Activated CD8-positive, alpha-beta memory T cell treated with anti-CD3 and anti-CD28 coated beads, Interleukin-2, amount 50 U/mL, for 1 hour (primary cell): ENCODE measurements around the gene TEX54.
A peak's percentile ranks its signal among the peaks of the same experiment; 100 is the strongest.
"Not testable (repeated sequence)": the region's sequence is repeated elsewhere in the genome, so short reads cannot be mapped to it uniquely, and the experiment has no call there.

ENCODE experiments used
- DNase-seq: peaks from one replicate; pipeline ENCODE4 v3.0.0-alpha.2; 2020; ENCODE audit errors: extremely low read depth

TEX54 gene

DNA sequence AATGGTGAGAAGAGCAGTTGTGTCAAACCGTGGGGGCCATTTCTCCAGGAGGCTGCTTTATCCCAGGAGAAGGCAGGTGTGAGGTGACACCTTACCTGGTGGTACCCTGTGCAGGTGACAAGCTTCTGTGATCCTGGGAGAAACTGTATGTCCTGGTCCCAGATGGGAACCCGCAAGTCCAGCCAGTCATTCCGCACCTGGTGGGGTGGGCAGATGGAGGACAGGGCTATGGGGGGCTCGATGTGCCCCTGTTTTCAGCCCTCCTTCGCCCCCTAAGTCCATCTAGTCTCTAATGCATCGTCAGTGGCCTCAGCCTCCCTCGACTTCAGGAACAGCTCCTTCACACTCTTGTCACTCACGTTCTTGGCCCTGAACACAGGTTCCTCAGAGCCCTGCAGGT, 2.7 kb upstream of the TEX54 start:
- no peak for DNase-seq

DNA sequence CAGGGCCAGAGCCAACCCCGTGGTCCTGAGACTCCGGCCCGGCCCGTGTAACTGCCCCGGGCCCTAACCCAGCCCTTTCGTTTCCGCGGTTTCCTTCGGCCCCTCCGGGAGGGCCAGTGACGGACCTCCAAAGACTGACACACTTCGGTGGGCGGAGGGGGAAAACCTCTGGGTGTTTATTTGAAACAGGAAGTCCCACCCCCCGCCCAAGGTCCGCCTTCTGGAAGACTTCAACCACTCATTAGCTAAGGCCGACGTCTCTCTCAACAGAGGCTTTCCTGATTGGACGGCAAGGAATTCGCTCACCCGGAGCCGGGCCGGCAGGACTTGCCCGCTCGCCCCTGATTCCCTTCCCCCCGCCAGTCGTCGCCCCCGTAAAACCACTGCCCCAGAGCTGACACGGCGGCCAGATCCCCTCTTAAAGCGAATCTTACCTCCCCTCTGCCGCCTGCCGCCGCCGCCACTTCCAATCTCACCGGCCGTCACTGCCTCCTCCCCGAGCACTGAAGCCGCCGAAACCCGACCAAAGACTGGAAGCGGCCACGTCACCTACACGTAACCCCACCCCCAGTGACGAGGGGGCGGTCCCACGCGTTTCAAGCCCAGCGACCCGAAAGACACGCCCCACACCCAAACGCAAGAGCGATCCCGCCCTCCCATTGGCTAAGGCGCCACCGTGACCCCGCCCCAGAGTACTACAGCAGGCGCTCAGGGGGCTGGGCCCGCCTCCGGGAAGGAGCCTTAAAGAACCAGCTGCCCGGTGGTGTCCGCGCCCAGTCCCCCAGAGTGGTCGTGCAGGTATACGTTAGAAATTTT, 913 bp downstream of the TEX54 start, which contains the start of gene STX5:
STX5 (minus strand) TSS at position 532 of the 816 bp plus-strand sequence. CDS start 808 bp downstream, outside the sequence.
- DNase-seq = peak; percentile 96

DNA sequence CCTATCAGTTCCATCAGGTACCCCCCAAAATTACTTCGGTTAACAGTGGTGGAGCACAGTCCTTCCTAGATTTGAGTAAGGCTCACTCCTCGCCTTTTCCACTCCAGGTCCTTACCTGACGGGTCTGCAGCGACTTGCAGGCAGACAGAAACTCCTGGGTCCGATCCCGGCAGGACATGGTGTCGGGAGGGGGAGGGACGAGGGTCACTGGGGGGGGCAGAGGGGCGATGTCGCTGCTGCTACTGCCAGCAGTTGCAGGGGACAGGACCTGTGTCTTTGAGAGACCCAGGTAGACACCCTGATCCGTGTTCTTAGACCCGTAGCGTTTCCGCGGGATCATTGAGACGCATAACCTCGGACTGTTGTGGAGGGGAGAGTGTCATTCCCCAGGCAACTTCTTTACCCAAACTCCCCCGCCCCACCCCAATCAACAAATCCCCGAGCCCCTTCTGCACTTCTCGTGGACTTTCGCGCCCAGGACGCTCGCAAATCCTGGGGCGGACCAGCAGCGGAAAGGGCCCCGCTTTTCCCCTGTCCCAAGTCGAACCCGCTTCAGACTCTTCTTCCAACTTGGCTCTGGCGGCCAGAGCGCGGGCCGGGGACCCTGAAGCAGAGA, 1.6 kb downstream of the TEX54 start:
- no peak for DNase-seq

DNA sequence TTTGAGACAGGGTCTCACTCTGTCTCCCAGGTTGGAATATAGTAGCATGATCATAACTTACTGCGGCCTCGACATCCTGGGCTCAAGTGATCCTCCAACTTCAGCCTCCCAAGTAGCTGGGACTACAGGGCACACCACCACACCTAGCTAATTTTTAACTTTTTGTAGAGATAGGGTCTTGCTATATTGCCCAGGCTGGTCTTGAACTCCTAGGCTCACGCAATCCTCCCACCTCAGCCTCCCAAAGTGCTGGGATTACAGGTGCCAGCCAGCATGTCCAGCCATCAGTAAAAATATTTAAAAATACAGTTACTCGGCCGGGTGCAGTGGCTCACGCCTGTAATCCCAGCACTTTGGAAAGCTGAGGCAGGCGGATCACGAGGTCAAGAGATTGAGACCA, 4.5 kb downstream of the TEX54 start:
- DNase-seq = not testable (repeated sequence)

DNA sequence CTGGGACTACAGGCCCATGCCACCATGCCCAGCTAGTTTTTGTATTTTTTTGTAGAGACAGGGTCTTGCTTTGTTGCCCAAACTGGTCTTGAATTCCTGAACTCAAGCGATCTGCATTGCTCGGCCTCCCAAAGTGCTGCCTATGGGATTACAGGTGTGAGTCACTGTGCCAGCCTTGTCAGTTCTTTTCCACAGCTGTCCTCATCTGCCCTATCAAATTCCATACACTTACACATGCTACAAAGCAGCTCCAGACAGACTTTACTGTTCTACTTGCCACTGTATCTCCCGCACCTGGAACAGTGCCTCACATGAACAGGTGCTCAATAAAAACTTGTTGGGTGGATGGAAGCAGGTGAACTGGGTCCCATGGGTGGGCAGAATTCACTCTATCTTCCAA, 9.0 kb downstream of the TEX54 start:
- no peak for DNase-seq

DNA sequence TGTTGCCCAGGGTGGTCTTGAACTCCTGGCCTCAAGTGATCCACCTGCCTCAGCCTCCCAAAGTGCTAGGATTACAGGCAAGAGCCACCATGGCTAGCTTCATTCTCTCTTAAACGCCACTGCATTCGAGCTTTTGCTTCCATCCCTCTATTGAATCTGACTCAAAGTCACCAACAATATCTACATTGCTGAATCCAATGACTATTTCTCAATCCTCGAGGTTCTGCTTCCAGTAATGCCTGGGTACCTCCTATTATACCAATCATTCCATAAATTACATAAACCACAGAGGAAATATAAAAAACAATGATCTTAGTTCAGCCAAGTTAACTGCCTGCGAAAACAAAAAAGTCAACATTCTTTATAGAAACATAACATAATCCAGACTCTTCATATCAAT, 15.5 kb downstream of the TEX54 start:
- no peak for DNase-seq

DNA sequence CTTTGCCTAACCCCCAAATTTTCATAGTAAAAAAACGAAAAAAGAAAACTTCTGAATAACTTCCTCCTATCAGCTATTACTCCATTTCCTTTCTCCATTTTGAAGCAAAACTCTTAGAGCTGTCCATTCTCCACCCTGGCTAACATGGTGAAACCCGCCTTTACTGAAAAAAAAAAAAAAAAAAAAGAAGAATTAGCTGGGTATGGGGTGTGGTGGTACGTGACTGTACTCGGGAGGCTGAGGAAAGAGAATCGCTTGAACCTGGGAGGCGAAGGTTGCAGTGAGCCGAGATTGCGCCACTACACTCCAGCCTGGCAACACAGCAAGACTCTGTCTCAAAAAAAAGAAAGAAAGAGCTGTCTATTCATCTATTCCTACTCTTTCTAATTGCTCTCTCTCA, 16.1 kb downstream of the TEX54 start:
- DNase-seq = no peak

DNA sequence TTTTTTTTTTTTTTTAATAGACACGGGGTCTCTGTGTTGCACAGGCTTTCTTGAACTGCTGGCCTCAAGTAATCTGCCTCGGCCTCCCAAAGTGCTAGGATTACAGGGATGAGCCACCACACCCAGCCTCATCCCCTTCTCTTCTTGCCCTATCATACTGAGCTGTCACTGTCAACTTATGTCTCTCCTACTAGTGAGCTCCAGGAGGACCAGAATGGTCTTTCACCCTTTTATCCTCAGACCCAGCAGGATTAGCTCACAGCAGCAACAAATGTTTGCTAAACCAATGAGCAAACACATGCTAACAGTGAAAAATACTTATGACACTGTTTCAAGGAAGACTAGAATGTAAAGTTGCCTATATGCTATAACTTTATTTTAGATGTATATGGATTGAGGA, 21.0 kb downstream of the TEX54 start:
- DNase-seq = no peak

DNA sequence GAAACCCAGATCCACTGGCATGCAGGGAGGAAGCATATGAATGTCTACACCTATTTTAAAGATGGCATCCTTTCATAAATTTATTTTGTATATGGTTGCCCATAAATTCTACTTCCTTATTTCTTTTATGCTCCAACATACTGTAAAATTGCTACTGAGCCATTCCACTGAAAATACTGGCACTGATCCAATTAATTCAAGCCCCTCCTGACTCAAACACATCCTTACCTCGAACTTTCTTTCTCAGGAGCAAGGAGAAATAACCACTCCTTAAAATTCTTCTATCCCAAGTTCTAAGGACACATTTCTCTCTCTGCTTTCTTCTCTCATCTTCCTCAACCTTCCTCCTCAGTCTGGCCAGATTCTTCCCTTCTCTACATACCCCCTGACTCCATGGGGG, 21.9 kb downstream of the TEX54 start:
- no peak for DNase-seq

DNA sequence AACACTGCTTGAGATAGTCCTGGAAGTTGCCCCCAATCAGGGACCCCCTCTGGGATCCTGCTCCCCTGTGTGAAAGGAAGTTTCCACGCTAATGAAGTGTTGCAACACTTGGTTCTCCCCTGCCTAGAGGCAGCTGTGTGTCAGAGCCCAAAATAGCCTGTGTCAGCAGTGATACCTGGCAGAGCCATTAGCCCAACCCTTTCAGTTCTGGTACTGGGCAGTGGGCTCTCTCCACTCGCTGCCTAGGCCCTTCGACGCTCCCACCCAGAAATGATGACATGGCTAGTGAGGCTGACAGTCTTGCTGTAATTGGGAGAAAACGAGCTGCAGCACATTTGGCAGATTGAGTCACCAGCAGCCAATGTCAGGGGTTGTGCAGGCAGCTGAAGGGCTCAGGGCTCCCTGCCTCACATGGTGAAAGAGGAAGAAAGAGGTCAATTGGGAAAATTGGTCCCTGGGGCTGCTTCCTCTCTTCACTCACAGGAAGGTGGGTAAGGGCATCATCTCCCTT, 26.0 kb downstream of the TEX54 start:
- no peak for DNase-seq

DNA sequence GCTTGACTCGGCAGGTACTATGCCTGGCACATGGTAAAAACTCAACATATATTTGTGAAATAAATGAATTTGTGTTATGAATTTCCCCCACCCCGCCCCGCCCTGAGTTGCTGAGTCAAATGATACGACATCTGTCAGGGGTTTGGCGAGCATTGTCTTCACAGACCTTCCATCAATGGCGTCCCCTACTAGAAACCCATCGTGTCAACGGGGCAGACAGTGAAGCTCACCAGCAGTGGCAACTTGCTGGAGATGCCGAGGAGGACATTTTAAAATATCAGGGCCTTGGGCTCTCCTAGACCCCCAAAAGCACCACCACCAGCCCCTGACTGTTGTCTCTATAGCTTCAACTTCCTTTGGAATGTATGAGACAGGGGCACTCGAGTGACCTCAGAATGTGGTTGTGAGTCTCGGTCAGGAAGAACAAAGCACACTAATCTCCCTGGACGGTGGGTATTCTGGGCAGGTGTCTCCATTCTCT, 26.6 kb downstream of the TEX54 start:
- no peak for DNase-seq

DNA sequence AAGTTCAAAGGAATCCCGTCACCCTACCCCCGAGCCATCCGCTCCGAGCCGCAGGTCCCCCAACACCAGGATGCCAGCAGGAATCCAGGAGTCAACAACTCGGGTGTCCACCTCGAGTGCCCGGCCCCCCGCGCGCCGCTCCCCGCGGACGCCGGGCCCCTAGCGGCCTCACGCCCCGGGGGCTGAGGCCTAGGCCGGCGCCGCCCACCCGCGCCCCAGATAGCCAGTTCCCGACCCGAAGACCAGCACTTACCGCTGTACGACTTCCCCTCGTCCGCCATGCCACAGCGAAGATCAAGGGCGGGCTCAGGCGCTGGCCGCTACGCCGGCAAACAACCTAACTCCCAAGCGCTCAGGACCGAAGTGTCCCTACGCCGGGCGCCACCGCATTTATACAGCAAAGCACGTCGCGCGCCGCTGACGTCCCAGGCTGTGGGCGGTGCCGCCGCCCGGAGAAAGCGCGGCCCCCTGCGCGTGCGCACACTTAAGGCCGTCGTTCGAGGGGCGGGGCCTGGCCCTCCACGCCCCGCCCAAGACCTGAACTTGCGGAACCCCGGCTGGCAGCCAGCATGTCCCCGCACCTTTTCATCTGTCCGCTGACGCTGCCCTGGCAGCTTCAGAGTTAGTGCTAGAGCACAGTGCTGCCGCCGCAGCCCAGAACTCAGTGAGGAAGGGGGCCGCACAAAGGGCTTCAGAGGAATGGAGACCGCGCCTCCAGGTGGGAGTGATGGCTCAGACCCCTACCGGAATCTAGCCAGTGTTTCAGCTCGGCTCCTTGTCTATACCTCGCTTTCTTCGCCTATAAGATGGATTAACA, 27.4 kb downstream of the TEX54 start, which contains the start of gene NXF1:
NXF1 (minus strand) TSS at position 365 of the 817 bp plus-strand sequence; CDS start at position 281, 84 bp downstream.
- peak; percentile 90 for DNase-seq

DNA sequence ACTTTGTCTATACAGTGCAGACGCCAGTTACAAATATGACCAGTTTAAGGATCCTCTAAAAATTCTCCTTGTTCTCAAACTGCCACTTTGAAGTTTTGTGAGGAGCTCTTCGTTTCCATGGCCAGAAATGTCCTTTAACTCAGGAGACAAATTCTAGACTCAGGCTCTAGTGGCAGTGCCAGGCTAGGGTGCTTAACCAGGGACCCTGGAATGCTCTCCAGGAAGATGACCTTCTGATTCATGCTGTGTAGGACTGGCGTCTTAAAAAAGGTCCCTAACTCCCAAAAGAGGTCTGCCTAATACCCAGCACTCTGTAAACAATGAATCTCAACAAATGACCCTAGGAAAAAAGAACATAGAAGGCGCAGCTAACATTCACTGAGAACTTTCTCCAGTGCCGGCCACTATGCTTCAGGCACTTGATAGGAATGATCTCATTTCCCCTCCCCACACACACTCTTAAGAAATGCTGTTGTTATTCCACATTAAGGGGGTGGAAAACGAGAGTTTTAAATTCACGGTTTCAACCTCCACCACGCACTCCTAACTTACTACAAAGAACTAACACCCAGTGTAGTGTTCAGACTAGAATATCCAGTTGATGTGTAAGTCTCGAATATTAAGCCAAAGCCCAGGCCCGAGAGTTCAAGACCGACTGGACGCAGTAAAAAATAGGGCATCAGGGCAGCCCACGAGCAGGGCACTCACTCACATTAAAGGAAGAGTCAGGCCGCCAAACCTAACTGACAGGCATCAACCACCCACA, 28.1 kb downstream of the TEX54 start:
- no peak for DNase-seq

DNA sequence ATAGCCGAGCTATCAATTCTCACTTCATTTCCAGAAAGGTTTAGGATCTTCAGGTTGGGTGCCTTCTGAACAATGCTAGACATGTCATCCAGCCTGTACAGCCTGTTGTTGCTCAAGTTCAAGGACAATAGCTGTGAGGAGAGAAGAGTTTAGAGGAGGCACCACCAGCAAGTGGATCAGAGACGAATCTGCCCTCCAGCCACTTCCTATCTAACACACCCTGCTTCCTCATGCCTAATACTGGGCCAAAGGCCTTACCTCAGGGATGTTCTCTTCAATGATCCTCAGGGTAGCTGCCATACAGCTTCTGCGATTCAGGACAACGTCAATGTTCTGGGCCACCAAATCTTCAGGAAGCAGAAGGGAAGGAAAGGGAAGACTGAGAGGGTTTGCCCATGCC, 31.6 kb downstream of the TEX54 start:
- no peak for DNase-seq

DNA sequence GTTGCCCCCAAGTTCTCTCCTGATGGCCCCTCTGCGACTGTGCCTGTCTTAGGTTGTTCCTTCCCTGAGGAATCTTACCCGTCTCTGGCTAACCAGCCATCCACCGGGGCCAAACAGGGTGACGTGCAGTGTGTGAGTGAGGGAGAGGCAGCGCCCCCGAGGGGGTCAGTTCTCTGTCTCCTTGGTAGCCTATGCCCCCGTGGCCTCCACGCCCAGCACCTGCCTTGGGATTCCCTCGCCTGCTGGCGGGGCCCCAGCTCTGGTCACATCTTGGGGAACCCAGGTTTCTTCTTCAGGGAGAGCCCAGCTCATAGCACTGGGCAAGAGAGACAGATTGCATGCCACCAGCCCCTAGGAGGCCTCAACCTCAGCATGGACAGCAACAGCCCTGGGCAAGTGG, 33.2 kb downstream of the TEX54 start:
- DNase-seq = no peak

DNA sequence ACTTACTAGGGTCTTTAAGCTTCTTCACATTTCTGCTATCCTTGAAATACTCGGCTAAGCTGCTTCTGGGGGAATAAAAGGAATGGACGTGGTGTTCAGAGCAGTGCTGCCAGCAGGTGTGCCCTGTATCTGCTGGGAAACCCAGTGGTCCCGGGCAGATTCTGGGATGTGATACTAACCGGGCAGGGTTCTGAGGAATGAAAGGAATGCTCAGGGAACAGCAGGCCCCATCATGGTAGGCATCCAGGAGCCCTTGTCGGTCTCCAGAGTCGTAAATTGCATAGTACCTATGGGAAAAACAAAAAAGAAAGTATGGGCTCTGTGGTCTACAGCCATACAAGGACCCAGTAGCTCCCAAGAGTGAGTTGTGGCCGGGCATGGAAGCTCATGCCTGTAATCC, 36.4 kb downstream of the TEX54 start:
- DNase-seq = no peak

DNA sequence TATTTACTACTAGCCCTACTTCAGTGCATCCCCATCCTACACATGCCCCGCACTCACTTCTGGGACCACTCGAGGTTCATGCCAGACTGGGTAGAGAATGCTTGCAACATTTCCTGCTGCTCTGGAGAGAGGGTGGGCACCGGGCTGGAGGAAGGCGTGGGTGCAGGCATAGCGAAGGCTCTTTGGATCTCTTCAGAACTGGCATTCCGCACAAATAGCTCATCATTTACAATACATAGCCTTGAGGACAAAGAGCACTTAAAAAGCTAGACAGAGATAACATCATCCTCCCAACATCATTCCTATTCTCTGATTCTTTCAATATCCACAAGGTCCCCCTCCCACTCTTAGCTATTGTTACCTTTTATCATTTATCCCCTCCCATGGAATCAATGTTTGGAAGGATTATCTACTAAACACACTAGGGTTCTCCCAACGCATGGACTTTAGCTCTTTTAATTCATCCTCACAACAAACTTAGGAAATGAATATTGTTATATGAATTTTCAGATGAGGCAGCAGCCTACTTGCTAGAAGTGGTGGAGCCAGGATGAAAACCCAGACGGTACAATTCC, 38.4 kb downstream of the TEX54 start:
- DNase-seq = no peak

DNA sequence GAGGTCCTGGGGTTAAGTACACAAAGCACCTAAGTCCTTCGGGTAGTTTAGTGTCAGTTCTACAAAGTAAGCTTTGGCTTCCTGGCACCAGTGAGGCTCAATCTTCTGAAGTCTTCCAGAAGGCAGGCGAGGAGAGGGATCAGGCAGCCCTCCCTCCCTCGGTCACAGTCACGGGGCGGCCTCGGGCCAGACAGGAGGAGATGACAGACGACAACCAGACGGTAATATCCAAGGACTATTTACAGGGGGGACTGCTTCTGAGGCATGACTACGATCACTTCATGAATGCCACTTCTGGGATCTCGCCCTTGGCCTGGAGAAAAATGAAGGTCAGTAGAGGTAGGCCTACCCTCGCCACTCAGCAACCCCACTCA, 40.5 kb downstream of the TEX54 start:
- DNase-seq = no peak

DNA sequence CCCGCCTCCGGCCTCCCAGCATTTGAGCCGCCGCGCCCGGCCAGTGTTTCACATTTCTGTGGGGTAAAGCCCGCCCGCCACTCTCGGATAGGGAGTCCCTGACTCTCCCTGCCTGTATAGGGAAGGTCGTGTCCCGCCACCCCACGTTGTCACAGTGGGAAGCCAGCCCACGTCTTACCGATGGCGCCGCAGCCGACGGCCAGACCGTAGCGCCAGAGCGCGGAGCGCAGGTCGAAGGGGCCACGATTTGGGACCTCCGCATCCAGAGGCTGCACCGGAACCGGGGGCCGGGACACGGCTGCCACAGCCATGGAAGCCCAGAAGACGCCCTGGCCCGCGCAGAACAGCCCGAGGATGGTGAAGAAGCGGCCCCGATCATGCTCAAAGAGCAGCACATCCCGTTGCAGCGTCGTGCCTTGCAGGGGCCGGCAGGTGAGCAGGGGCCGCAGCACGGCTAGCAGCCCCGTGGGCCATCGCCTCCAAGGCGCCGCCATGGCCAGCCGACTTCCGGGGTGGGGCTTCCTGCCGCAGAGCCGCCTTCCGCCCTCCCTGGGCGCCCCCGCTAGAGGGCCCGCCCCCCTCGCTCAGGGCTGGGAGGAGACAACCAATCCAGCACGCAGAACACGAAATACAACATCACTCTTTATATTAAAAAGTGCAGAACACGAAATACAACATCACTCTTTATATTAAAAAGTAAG, 41.0 kb downstream of the TEX54 start, which contains the start of gene TMEM223:
TMEM223 (minus strand) TSS at position 506 of the 701 bp plus-strand sequence; CDS start at position 494, 12 bp downstream.
- peak; percentile 62 for DNase-seq

DNA sequence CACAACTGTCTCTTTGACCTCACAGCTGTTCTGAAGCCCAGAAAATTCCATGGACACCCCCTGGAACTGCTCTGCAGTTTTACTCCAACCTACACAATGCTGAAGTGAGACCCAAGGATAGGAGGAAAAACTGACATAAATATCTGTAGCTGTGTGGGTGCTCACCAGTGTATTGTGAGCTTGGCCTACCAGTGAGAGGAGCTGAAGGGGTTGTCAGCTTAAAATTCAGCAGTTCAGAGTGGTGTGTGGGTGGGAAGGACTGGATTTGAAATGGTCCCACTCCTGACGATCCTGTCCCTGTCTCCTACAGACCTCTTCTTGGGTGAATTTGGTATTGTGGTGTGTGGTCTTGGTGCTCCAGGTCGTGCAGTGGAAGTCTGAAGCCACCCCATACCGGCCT, 43.1 kb downstream of the TEX54 start:
- DNase-seq = no peak
